Dedifferentiated amniotic fluid mesenchymal stem cell (primary cell): Measurements from ENCODE around the gene EFCAB8.
"Not testable (repeated sequence)": the region's sequence is repeated elsewhere in the genome, so short reads cannot be mapped to it uniquely, and the experiment has no call there.

Experiments used
- DNase-seq: peaks from one replicate; pipeline ENCODE4 v3.0.0-alpha.2; 2016; ENCODE audit errors: extremely low spot score

EFCAB8 gene

GRCh38 chr20:32886652-32887051 lies 27.9 kb downstream of the EFCAB8 start:
- DNase-seq: no peak

- no peak for DNase-seq
These were observed 28.8 kb downstream of the EFCAB8 start for GRCh38 chr20:32887492-32887891.

- DNase-seq: no peak
These were observed 29.9 kb downstream of the EFCAB8 start for GRCh38 chr20:32888636-32889035.

- DNase-seq: no peak
These were observed 30.6 kb downstream of the EFCAB8 start for GRCh38 chr20:32889281-32889680.

- DNase-seq: no peak
These were observed 32.8 kb downstream of the EFCAB8 start for GRCh38 chr20:32891491-32891890.

- no peak for DNase-seq
These were observed 33.4 kb downstream of the EFCAB8 start for GRCh38 chr20:32891926-32892660.

DNA sequence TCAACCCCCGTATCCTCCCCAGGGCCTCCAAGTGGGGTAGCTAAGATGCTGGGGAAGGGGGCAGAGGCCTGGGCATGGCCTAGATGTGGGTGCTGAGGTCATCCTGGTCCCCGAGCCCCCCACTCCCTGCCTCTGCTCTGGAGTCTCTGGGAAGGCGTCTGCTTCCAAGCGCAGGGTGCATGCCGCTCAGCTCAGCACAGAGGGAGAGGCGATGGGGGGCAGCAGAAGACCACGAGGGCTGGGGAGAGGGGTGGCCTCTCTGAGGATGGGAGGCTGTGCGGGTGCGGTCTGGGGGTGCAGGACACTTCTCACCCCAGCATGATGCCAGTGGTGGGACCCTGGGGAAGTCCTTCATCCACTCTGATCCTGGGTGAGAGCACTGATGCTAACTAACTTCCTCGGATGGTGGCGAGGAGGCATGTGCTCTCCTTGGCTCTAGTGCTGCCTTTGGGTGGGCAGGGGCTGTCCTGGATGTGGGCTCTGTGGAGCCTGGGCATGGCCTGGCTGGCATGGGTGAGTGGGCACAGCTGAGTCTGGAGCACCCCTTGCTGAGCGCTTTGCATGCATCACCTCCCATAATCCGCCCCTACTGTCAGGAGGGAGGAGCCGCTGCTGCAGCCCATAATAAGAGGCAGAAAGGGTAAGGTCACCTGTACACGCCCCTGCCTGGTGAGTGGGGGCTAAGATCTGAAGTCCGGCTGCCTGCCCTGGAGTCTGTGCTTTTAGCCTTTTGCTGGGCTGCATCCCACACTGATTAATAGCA lies 34.7 kb downstream of the EFCAB8 start:
- no peak for DNase-seq

- DNase-seq: no peak
These were observed 35.3 kb downstream of the EFCAB8 start for GRCh38 chr20:32894026-32894483.

GRCh38 chr20:32894711-32895355 lies 36.1 kb downstream of the EFCAB8 start:
- no peak for DNase-seq

GRCh38 chr20:32896521-32897280 lies 38.0 kb downstream of the EFCAB8 start:
- DNase-seq: no peak

DNA sequence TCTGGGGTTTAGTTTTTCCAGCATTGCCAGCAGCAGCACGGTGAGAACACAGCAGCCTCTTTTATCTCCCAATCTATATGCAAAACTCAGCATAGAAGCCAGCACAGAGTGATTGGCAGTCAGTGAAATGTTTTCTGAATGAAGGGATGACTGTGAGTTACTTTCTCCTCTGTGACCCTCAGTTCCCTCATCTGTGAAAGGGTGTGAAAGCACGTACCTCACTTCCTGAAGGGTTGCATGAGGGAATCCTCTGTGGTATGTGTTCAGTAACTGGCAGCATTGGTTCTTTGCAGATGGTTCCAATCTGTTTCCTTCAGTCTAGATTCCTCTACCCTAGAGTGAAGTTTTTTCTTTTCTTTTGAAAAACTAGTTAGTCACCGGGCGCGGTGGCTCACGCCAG lies 40.0 kb downstream of the EFCAB8 start:
- peak; percentile 81 for DNase-seq

DNA sequence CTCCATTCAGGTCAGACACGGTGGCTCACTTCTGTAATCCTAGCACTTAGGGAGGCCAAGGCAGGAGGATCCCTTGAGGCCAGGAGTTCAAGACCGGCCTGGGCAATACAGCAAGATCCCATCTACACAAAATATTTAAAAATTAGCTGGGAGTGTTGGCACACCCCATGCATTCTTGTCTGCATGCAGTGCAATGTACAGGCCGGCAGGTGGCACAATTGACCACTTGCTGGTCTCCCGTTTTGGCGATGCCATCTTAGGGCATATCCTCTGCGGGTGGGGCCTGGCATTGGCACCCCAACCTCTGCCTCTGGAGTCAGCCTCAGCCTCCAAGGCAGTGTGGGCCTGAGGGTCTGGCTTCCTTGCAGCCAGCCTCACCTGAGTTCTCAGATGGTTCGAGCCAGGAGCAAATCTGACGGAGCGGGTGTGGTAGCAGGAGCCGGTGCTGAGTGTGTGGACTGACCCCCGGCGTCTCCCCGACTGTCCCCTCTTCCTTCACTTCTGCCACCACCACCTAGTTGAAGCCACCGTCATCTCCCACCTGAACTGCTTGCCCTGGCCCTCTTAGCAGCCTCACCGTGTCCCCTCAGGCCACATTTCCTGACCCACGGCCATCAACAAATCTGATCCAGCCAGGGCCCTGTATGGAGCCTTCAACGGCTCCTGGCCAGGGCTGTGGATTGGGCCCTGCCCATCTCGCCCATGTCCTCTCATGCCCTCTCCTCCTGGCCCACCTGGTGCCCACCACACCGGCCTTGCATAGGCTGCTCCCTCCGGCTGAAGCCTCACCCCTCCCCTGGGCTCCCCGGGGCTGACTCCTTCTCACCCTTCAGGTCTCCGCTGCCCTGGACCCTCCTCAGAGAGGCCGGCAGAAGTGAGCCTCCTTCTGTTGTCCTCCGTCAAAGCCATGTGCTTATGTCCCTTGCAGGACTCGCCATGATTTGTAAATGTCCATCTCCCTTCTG lies 44.0 kb downstream of the EFCAB8 start:
- DNase-seq: no peak

DNA sequence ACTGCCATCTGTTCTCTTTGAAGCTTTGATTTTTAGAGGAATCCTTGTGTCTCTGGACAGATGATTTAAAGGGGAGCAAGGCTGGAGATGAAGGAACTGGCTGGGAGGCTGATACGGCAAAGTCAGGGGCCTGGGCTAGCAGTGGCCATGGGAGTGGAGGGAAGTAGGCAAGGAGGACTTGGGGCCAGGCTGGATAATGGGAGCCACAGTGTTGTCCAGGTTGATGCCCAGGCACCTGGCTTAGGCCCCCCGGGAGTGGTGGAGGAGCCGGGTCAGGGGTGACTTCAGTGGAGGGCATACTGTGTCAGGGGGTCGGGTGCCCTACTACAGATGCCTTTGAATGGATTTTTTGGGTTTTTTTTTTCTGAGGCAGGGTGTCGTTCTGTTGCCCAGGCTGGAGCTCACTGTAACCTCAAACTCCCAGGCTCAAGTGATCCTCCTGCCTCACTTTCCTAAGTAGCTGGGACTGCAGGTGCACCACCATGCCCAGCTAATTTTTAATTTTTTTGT lies 45.0 kb downstream of the EFCAB8 start:
- DNase-seq: no peak

- not testable (repeated sequence) for DNase-seq
These were observed 46.0 kb downstream of the EFCAB8 start for GRCh38 chr20:32904678-32905077.

DNA sequence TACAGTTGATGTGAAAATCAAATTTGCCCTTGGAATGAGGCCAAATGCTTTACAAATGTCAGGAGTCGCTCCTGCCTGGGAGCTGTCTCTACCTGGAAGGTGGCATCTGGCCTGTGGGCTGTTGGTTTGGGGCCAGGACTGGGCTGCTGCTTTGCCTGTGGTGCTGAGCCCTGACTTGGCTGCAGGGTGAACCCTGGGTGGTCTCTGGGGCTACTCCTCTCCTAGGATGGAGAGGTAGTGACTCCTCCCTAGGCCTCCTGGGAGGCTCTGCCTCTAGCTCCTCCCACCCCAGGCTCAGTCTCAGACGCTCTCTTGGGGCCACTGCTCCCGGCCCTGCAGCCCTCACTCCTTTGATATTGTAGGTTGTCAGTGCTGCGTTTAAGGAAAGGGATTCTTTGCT lies 47.5 kb downstream of the EFCAB8 start:
- DNase-seq: no peak

- no peak for DNase-seq
These were observed 48.3 kb downstream of the EFCAB8 start for GRCh38 chr20:32906871-32907495.

GRCh38 chr20:32907886-32908285 lies 49.2 kb downstream of the EFCAB8 start:
- no peak for DNase-seq

DNA sequence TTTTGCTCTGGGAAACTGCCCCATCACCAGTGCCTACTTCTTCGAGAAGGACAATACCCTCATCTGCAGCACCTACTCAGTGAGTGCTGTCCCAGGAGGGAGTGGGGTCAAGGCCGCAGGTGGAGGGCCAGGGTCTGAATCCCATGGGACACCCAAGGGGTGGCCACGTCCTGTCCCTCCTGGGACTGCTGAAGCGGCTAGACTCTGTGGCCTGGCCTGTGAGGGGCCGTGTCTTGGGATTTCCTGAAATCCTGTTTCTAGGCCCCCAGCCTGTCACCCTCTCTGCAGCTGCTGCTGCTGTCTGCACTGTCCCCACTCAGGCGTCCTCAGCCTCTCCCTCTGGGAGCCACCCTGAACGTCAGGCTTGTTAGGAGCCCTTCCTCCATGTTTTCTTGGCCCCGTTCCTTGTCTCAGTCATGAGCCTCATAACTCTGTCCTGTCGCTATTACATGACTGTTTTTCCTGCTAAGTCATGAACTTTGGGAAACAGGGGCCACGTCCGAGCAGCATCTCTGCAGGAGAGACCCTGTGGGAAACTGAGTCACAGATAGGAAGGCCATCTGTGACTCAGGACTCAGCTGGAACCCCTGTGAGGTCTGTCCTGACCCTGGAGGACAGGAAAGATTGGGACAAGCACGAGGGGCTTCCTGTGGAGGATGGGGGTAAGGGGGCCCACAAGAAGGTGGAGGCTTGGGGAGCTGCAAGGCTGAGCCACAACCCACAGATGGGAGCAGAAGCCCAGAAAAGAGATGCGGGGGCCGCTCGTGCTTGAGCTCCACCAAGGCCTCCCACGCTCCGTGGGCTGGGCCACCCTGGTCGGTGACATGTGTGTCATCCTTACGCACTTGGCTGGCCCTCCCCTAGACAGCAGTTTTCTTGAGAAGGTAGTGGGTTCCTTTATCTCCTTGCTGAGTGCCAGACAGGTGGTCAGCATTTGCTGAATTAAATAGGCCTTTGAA lies 49.9 kb downstream of the EFCAB8 start:
- no peak for DNase-seq

DNA sequence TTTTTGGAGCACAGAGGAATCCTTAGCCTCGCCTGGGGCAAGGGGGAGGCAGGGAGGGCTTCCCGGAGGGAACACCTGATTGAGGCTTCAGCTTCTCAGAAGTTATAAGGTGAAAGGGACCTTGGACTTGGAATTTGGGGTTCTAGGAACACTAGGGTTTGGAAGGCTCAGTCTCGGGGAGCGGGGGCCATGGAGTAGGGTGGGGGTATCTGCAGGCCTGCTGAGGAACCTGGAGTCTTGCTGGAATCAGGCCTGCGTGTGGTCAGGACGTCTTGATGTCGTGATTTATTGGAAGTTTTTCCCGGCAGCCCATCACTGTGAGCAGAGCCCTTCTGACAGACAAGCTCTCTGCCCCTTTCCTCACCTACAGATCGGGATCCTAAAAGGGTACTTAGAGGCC lies 50.7 kb downstream of the EFCAB8 start:
- DNase-seq: no peak
